ENCODE data around the gene CZIB. TPM values are rescaled to one million over a fixed set of nuclear protein-coding genes. Genes with fewer than 3 reads are reported as not detected.

The CZIB gene
- polyA plus RNA-seq, 3 donors: 55.3 to 62.2 (median 58.2) TPM

GRCh38 chr1:53189061-53189460 lies 31.4 kb downstream of the CZIB start:
- no peak for TF ChIP-seq CTCF (IDR thresholded peaks at IDR 0.05)
- H3K9me3 ChIP-seq (replicated peaks in 1 of 2; ENCODE audit: control insufficient read depth in 1 of 2, insufficient read depth in 1 of 2, low read length in 2 of 2): peaks cover 0 to 6% of the 10 kb centered on the region in 2 donors
- no peaks in the 10 kb centered on the region for H3K79me2 ChIP-seq (ENCODE audit: insufficient read depth, low read length)
- no peak overlapping the region for H3K4me2 ChIP-seq (replicated peaks; ENCODE audit: extremely low read depth, low read length, poor library complexity, severe bottlenecking)
- H3K27ac Mint-ChIP-seq: no peak overlapping the region
- no peaks in the 10 kb centered on the region for H3K36me3 Mint-ChIP-seq
- 91% methylated on average over 4 of the region's 5 CpGs for WGBS (ENCODE audit: insufficient coverage)
- no peak overlapping the region for H2AFZ ChIP-seq (ENCODE audit: insufficient read depth, low read depth, low read length, poor library complexity, severe bottlenecking)
- H3K27ac ChIP-seq (ENCODE audit: low read depth in 1 of 2, low read length in 2 of 2): no peak overlapping the region
- H3K27me3 ChIP-seq (ENCODE audit: control insufficient read depth in 2 of 2, insufficient read depth in 2 of 2, low read length in 2 of 2): no peaks in the 10 kb centered on the region
- peaks cover 2% of the 10 kb centered on the region for H3K4me1 Mint-ChIP-seq
- no peaks in the 10 kb centered on the region for H4K20me1 ChIP-seq (ENCODE audit: insufficient read depth, low read length)
- H3K9me3 Mint-ChIP-seq: peaks cover 0 to 8% (median 2%) of the 10 kb centered on the region in 7 donors
- no peak overlapping the region for H3K4me3 Mint-ChIP-seq
- DNase-seq: no peak
- H3K36me3 ChIP-seq (replicated peaks in 1 of 2; ENCODE audit: control insufficient read depth in 1 of 2, insufficient read depth in 2 of 2, low read length in 2 of 2): no peaks in the 10 kb centered on the region
- H3K4me3 ChIP-seq (replicated peaks in 1 of 3; ENCODE audit: low read depth in 2 of 3, low read length in 3 of 3): no peak overlapping the region
- intact Hi-C loops (cut with micrococcal nuclease): no loop called here
- no peak overlapping the region for H3K9ac ChIP-seq (ENCODE audit: insufficient read depth, low read length, poor library complexity, severe bottlenecking)
- H3K4me1 ChIP-seq (ENCODE audit: control insufficient read depth in 1 of 2, insufficient read depth in 2 of 2, low read length in 2 of 2): no peaks in the 10 kb centered on the region
- H3K27me3 Mint-ChIP-seq (ENCODE audit: low read depth in 3 of 3): peaks cover 0 to 3% (median 2%) of the 10 kb centered on the region in 3 donors

- no peak overlapping the region for H3K4me2 ChIP-seq (replicated peaks; ENCODE audit: extremely low read depth, low read length, poor library complexity, severe bottlenecking)
- H3K4me3 ChIP-seq (replicated peaks in 1 of 3; ENCODE audit: low read depth in 2 of 3, low read length in 3 of 3): no peak overlapping the region
- peaks cover 0 to 8% (median 2%) of the 10 kb centered on the region in 7 donors for H3K9me3 Mint-ChIP-seq
- H3K36me3 Mint-ChIP-seq: no peaks in the 10 kb centered on the region
- no peak overlapping the region for H2AFZ ChIP-seq (ENCODE audit: insufficient read depth, low read depth, low read length, poor library complexity, severe bottlenecking)
- 100% methylated on average over 1 of the region's 4 CpGs for WGBS (ENCODE audit: insufficient coverage)
- peaks cover 0 to 6% of the 10 kb centered on the region in 2 donors for H3K9me3 ChIP-seq (replicated peaks in 1 of 2; ENCODE audit: control insufficient read depth in 1 of 2, insufficient read depth in 1 of 2, low read length in 2 of 2)
- no peak overlapping the region for H3K4me3 Mint-ChIP-seq
- H3K27ac ChIP-seq (ENCODE audit: low read depth in 1 of 2, low read length in 2 of 2): no peak overlapping the region
- peaks cover 2% of the 10 kb centered on the region for H3K4me1 Mint-ChIP-seq
- H3K36me3 ChIP-seq (replicated peaks in 1 of 2; ENCODE audit: control insufficient read depth in 1 of 2, insufficient read depth in 2 of 2, low read length in 2 of 2): no peaks in the 10 kb centered on the region
- peaks cover 0 to 3% (median 2%) of the 10 kb centered on the region in 3 donors for H3K27me3 Mint-ChIP-seq (ENCODE audit: low read depth in 3 of 3)
- no peaks in the 10 kb centered on the region for H4K20me1 ChIP-seq (ENCODE audit: insufficient read depth, low read length)
- no peak overlapping the region for H3K27ac Mint-ChIP-seq
- no peak for DNase-seq
- H3K79me2 ChIP-seq (ENCODE audit: insufficient read depth, low read length): no peaks in the 10 kb centered on the region
- no peak for TF ChIP-seq CTCF (IDR thresholded peaks at IDR 0.05)
- intact Hi-C loops (cut with micrococcal nuclease): no loop called here
- H3K4me1 ChIP-seq (ENCODE audit: control insufficient read depth in 1 of 2, insufficient read depth in 2 of 2, low read length in 2 of 2): no peaks in the 10 kb centered on the region
- no peaks in the 10 kb centered on the region for H3K27me3 ChIP-seq (ENCODE audit: control insufficient read depth in 2 of 2, insufficient read depth in 2 of 2, low read length in 2 of 2)
- H3K9ac ChIP-seq (ENCODE audit: insufficient read depth, low read length, poor library complexity, severe bottlenecking): no peak overlapping the region
These were observed 32.3 kb downstream of the CZIB start for GRCh38 chr1:53188099-53188498.

Data from CD14-positive monocyte (primary cell).